IMR-90 (cell line): ENCODE data around the gene MTF2.

Experiments used
- BHLHE40 ChIP-seq: fragments of 150-350 bp; IDR thresholded peaks from 2 replicates; pipeline ENCODE4 v1.6.1; 2016; ENCODE audit warnings: mild to moderate bottlenecking, low read depth, low read length
- CEBPB ChIP-seq: IDR thresholded peaks from 2 replicates; pipeline ENCODE4 v1.6.1; 2012; ENCODE audit warnings: low read depth, low read length, improper control_type of control experiment
- CTCF ChIP-seq: conservative IDR thresholded peaks from 2 replicates; pipeline ENCODE4 v1.5.1; 2012; ENCODE audit warnings: mild to moderate bottlenecking, low read depth, low read length, improper control_type of control experiment
- ELK1 ChIP-seq: fragments of 150-350 bp; IDR thresholded peaks from 2 replicates; pipeline ENCODE4 v1.6.1; 2016; ENCODE audit warnings: low read depth, mild to moderate bottlenecking, low read length, moderate library complexity, borderline replicate concordance
- MAZ ChIP-seq: IDR thresholded peaks from 2 replicates; pipeline ENCODE4 v1.6.1; 2012; ENCODE audit warnings: low read depth, mild to moderate bottlenecking, low read length, improper control_type of control experiment, moderate library complexity, borderline replicate concordance
- POLR2A ChIP-seq: IDR thresholded peaks from 2 replicates; pipeline ENCODE4 v1.6.1; 2012; ENCODE audit warnings: mild to moderate bottlenecking, low read depth, low read length
- RAD21 ChIP-seq: IDR thresholded peaks from 2 replicates; pipeline ENCODE4 v1.6.1; 2012; ENCODE audit warnings: low read length, improper control_type of control experiment
- RCOR1 ChIP-seq: IDR thresholded peaks from 2 replicates; pipeline ENCODE4 v1.6.1; 2012; ENCODE audit warnings: mild to moderate bottlenecking, low read length, improper control_type of control experiment; ENCODE audit not compliant: insufficient replicate concordance

- TF ChIP-seq CTCF (no peak), POLR2A (no peak), CEBPB (no peak), ELK1 (no peak), BHLHE40 (no peak), RAD21 (no peak), MAZ (no peak), RCOR1 (no peak)
These were observed 46.1 kb upstream of the MTF2 start for GRCh38 chr1:93033029-93033428.
